Naive thymus-derived CD8-positive, alpha-beta T cell (primary cell): ENCODE data around the gene EFHD1. TPM values are rescaled to one million over a fixed set of nuclear protein-coding genes. Genes with fewer than 3 reads are reported as not detected.
"Not testable (repeated sequence)": the region's sequence is repeated elsewhere in the genome, so short reads cannot be mapped to it uniquely, and the experiment has no call there.

ENCODE experiments used
- ATAC-seq, 2 donors: fragments of 150-1000 bp; cut with Tn5 transposase in 1 of 2; sonication (Bioruptor Pico), chemical (Tn5 transposase) in 1 of 2; 1 replicate in 1 of 2; 2 replicates in 1 of 2; pipeline ENCODE4 v1.10.0; 2021; ENCODE audit warnings: mild to moderate bottlenecking in 2 of 2, moderate library complexity in 2 of 2
- POLR2A ChIA-PET: fragments of 350-600 bp; sonication (Branson Sonifier 250); formaldehyde crosslinking; loops from one replicate; lab custom pipeline; 2021; ENCODE audit warnings: antibody characterized with exemption; lab: Charles Lee
- DNase-seq, 10 donors: peaks; one replicate each; pipeline versions ENCODE4 v3.0.0 to v3.0.0-alpha.2; 2020 to 2022
- H3K27ac Mint-ChIP-seq, 10 donors: one replicate each; pipeline ENCODE4 v1.8.0; 2020 to 2022; ENCODE audit warnings: mild to moderate bottlenecking in 10 of 10, mixed read lengths in 10 of 10, moderate library complexity in 4 of 10, inconsistent platforms in 1 of 10
- H3K27me3 Mint-ChIP-seq, 5 donors: one replicate each; pipeline ENCODE4 v1.8.0; 2021 to 2022; ENCODE audit warnings: mixed read lengths in 5 of 5
- H3K36me3 Mint-ChIP-seq, 3 donors: one replicate each; pipeline ENCODE4 v1.8.0; 2020 to 2022; ENCODE audit warnings: mixed read lengths in 3 of 3, mild to moderate bottlenecking in 2 of 3, inconsistent platforms in 1 of 3
- H3K4me1 Mint-ChIP-seq, 4 donors: one replicate each; pipeline ENCODE4 v1.8.0; 2021 to 2022; ENCODE audit warnings: mixed read lengths in 4 of 4
- H3K4me3 Mint-ChIP-seq, 10 donors: one replicate each; pipeline ENCODE4 v1.8.0; 2020 to 2022; ENCODE audit warnings: mild to moderate bottlenecking in 10 of 10, mixed read lengths in 10 of 10, moderate library complexity in 6 of 10, inconsistent platforms in 1 of 10
- H3K9me3 Mint-ChIP-seq, 9 donors: one replicate each; pipeline ENCODE4 v1.8.0; 2020 to 2022; ENCODE audit warnings: mixed read lengths in 9 of 9, mild to moderate bottlenecking in 3 of 9, inconsistent platforms in 1 of 9, moderate library complexity in 1 of 9
- polyA plus RNA-seq, 3 donors: library from polyadenylated mRNA; unstranded; fragments of 300-500 nt; fragmentation: Illumina TruSeq; gene quantifications; one replicate each; pipeline ENCODE4 v1.2.3, GENCODE V29; 2021
- total RNA-seq, 8 experiments: library from RNA in 2 of 8; stranded (reverse) in 2 of 8; gene quantifications; one replicate each; pipeline ENCODE4 v1.2.3 and lab custom pipeline; 2021 to 2026

The EFHD1 gene
- total and polyA plus RNA-seq, 5 experiments from 2014 or later, result 2.5 to 6.9 (median 4.3) TPM

DNA sequence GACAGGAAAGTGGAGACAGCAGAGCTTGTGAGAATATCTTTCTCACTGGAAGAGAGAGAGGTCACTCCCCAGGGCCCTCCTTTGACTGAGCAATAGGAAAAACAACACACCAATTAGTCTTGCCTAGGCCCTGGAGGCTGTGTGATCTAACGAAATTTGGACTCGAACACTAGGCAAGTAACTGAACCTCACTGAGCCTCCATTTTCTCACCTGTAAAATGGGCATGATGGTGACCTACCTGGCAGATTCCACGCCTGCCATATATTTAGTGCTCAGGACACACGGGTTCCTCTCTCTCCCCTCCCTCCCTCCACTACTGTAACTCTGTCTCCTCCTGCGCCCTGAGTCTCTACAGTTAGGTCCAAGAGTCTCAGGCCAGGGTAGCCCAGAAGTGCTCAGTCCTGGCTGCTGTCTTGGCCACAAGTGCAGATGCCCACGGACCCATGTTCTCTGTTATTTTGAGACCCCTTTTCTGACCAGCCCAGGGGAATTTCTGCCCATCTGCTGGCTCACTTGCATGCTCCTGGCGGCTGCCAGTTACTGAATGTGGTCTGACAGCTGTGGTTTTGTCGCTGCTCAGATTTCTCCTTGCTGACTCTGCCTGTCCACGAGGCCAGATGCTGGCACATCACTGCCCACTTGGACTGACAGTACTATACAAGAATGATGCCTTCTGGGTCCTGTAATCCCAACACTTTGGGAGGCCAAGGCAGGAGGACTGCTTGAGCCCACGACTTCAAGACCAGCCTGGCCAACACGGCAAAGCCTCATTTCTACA, 54.2 kb downstream of the EFHD1 start:
- H3K36me3 Mint-ChIP-seq, result no peaks in the 10 kb centered on the region
- DNase-seq (no peak), ATAC-seq (no peak)
- no peak overlapping the region for H3K27ac Mint-ChIP-seq
- H3K4me3 Mint-ChIP-seq, result no peak overlapping the region
- no peaks in the 10 kb centered on the region for H3K4me1 Mint-ChIP-seq
- peaks cover 0 to 7% (median 0%) of the 10 kb centered on the region in 9 donors for H3K9me3 Mint-ChIP-seq
- POLR2A ChIA-PET, result interaction anchor here (0.7 to 0.9 kb wide), 2 partner anchors 9 to 10 kb away, joined by 3 to 4 read pairs; no protein-coding TSS in a partner anchor
- peaks cover 0 to 1% (median 0%) of the 10 kb centered on the region in 5 donors for H3K27me3 Mint-ChIP-seq

DNA sequence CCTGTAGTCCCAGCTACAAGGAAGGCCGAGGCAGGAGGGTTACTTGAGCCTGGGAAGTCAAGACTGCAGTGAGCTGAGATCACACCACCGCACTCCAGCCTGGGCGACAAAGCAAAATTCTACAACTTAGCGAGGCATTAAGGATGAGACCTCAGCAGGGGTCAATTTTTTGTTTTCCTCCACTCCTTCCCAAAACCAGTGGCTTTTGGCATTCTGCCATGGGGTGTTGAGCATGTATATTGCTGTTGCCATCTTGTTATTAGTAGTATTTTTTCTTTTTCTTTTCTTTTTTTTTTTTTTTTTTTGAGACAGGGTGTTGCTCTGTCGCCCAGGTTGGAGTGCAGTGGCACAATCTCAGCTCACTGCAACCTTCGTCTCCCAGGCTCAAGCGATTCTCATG, 54.8 kb downstream of the EFHD1 start:
- DNase-seq (no peak), ATAC-seq (no peak)
- peaks cover 0 to 7% (median 0%) of the 10 kb centered on the region in 9 donors for H3K9me3 Mint-ChIP-seq
- no peaks in the 10 kb centered on the region for H3K27me3 Mint-ChIP-seq
- H3K4me1 Mint-ChIP-seq, result no peaks in the 10 kb centered on the region
- no peak overlapping the region for H3K4me3 Mint-ChIP-seq
- H3K36me3 Mint-ChIP-seq, result no peaks in the 10 kb centered on the region
- POLR2A ChIA-PET, result interaction anchor here (0.9 kb wide), 1 partner anchor 10 kb away, joined by 4 read pairs; no protein-coding TSS in a partner anchor
- H3K27ac Mint-ChIP-seq, result no peak overlapping the region

DNA sequence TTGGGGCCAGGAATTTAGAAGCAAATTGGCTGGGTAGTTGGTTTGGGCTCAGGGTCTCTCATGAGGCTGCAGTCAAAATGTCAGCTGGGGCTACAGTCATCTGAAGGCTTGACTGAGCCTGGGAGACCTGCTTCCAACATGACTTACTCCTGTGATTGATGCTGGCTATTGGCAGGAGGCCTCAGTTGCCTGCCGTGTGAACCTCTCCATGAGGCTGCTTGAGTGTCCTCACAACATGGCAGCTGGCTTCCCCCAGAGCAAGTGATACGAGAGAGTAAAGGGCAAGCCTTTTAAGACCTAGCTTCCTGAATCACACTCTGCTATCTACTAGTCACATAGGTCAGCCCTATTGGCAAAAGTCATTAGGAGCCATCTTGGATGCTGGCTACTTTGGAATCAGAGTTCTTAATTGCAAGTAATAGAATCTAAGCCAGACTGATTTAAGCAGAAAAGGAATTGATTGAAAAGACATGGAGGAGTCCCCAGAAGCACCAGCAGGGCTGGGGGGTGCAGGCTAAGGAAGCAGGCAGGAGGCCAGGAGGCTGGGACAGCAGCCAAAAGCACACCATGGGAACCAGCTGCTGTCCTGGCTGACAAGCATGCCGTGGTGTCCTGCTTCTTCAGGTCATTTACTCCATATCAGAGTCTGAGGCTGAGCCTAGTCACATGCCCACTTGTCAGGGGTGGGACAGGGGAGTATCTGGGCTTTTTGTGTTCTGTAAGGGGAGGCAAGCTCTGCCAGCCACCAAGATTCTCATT, 55.9 kb downstream of the EFHD1 start:
- Mint-ChIP-seq H3K4me1 (no peaks in the 10 kb centered on the region), H3K36me3 (no peaks in the 10 kb centered on the region), H3K4me3 (no peak overlapping the region), H3K27ac (peak overlapping the region in 1 of 10 donors; percentile 20), H3K9me3 (peaks cover 0 to 8% (median 1%) of the 10 kb centered on the region in 9 donors), H3K27me3 (no peaks in the 10 kb centered on the region)
- ATAC-seq (no peak), DNase-seq (no peak)
- POLR2A ChIA-PET, result no interaction called here

DNA sequence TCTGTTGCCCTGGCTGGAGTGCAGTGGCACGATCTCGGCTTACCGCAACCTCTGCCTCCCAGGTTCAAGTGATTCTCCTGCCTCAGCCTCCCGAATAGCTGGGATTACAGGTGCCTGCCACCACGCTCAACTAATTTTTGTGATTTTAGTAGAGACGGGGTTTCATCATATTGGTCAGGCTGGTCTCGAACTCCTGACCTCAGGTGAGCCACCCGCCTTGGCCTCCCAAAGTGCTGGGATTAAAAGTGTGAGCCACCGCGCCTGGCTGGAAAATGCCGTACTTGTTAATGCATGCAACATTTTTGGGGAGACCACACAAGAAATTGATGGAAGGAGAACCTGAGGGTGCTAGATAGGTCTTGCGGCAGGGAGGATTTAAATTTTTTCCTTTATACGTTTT, 57.7 kb downstream of the EFHD1 start:
- H3K27ac Mint-ChIP-seq, POLR2A ChIA-PET, H3K4me3 Mint-ChIP-seq, DNase-seq, ATAC-seq, H3K27me3 Mint-ChIP-seq, H3K36me3 Mint-ChIP-seq, H3K4me1 Mint-ChIP-seq: not testable (repeated sequence)
- peaks cover 0 to 14% (median 6%) of the 10 kb centered on the region in 9 donors for H3K9me3 Mint-ChIP-seq

DNA sequence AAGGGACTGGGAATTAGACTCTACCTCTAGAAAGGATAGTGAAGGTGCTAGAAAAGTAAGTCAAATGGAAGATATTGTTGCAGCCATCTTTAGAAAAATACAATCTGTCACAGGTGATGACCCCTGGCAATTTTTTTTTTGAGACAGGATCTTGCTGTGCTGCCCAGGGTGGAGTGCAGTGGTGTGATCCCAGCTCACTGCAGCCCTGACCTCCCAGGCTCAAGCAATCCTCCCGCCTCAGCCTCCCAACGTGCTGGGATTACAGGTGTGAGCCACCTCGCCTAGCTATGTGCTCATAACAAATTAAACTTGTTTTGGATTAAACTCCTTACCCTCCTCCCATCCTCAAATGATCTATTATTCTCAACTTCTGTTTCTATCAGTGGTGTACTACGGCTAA, 59.9 kb downstream of the EFHD1 start:
- POLR2A ChIA-PET, result no interaction called here
- H3K27me3 Mint-ChIP-seq, result no peaks in the 10 kb centered on the region

DNA sequence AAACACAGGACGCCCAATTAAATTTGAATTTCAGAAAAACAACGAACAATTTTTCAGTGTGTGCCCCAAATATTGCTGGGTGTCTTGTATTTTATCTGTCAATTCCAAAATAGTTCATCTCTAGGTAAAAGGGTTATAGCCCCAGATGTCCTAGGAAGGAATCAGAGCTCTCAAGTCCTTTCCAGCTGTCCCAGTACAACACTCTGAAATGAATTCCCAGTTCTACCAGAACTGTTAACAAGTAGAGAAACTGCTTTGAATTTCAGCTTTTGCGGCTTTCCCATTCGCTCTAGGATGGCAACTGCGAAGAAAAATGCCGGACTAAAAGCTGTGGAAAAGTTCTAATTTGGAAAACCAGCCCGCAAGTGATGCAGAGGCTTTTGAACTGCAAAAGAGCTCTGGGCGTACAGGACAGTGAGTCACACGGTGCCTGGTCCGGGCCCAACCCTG, 63.2 kb downstream of the EFHD1 start:
- H3K27me3 Mint-ChIP-seq, result no peaks in the 10 kb centered on the region
- peaks cover 21 to 37% (median 33%) of the 10 kb centered on the region in 4 donors for H3K4me1 Mint-ChIP-seq
- DNase-seq (no peak), ATAC-seq (peak; percentile 4 to 7)
- peaks cover 0 to 7% (median 3%) of the 10 kb centered on the region in 3 donors for H3K36me3 Mint-ChIP-seq
- peak overlapping the region; percentile 57 to 94 (median 88) for H3K27ac Mint-ChIP-seq
- peaks cover 0 to 14% (median 4%) of the 10 kb centered on the region in 9 donors for H3K9me3 Mint-ChIP-seq
- H3K4me3 Mint-ChIP-seq, result peak overlapping the region; percentile 73 to 96 (median 86)
- POLR2A ChIA-PET, result interaction anchor here (0.5 to 0.6 kb wide), 2 partner anchors 9 to 21 kb away, joined by 3 read pairs; no protein-coding TSS in a partner anchor

More for the DNA sequence above, 59.9 kb downstream of the EFHD1 start:
- no peak overlapping the region for H3K4me3 Mint-ChIP-seq
- peak overlapping the region in 4 of 10 donors; percentile 8 to 58 (median 28) for H3K27ac Mint-ChIP-seq
- no peak for DNase-seq
- H3K4me1 Mint-ChIP-seq, result peaks cover 1 to 11% (median 7%) of the 10 kb centered on the region in 4 donors
- no peaks in the 10 kb centered on the region for H3K36me3 Mint-ChIP-seq
- ATAC-seq, result no peak
- peaks cover 0 to 14% (median 7%) of the 10 kb centered on the region in 9 donors for H3K9me3 Mint-ChIP-seq

DNA sequence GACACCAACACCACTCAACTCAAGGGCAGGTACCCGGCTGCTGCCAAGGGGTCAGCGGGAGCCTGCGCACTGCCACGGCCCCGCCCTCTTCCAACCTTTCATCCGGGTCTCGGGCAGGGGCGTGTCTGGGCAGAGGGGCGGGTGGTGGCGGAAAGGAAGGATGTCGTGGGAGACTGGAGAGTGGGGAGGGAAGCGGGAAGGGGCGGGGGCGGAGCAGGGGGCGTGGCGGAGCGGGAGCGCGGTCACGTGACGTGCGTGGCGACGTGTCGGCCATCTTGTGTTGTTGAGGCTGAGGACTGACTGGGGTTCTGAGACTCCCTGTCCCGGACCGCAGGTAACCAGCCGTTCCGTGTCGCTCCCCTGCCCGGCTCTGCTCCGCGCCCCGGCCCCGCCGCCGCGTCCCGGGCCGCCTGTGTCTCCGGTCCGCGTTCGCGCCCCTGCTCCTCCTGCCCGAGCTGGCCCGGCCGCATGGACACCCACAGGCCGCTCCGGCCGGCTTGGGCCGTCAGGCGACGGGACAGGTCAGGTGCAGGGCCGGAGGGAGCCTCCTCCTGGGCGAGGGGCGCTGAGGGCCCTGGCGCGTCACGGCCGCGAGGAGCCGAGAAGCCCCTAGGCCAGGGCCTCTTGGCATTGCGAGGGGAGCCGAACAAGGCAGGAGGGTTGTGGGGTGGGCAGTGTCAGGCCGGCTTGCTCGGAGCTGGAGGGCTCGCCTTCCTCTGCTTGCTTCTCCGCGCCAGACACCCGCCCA, 63.8 kb downstream of the EFHD1 start, which contains the start of gene GIGYF2:
GIGYF2 (plus strand) TSS at position 273 of the 748 bp plus-strand sequence. CDS start 37,867 bp downstream, outside the sequence.
- POLR2A ChIA-PET, result interaction anchor here (0.5 to 1.1 kb wide), 4 partner anchors 9 to 20 kb away, joined by 3 to 4 read pairs (median 3); no protein-coding TSS in a partner anchor
- Mint-ChIP-seq H3K27me3 (no peaks in the 10 kb centered on the region), H3K9me3 (peaks cover 0 to 14% (median 4%) of the 10 kb centered on the region in 9 donors), H3K4me3 (peak within 1 kb of the TSS; percentile 88 to 96 (median 92)), H3K36me3 (peaks cover 0 to 8% (median 3%) of the 10 kb centered on the region in 3 donors), H3K27ac (peak within 1 kb of the TSS; percentile 87 to 96 (median 93)), H3K4me1 (peaks cover 22 to 43% (median 35%) of the 10 kb centered on the region in 4 donors)
- DNase-seq, result peak; percentile 78 to 93 (median 86)
- peak; percentile 88 to 91 for ATAC-seq

DNA sequence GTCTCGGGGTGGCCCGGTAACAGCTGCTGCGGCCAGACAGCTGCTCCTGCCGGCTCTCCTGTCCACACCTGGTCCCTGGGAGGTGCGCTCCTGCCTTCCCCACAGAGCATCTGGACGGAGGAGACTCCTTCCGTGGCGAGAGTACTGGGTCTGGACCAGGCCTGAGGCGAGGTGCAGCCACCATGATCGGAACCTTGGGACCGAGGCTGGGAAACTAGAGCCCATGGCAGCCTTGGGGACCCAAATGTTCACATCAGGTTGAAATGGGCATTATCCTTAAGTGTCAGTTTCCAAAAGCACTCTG, 64.4 kb downstream of the EFHD1 start:
- Mint-ChIP-seq H3K4me3 (peak overlapping the region; percentile 88 to 96 (median 92)), H3K36me3 (peaks cover 0 to 12% (median 3%) of the 10 kb centered on the region in 3 donors), H3K27me3 (no peaks in the 10 kb centered on the region), H3K9me3 (peaks cover 0 to 14% (median 4%) of the 10 kb centered on the region in 9 donors), H3K4me1 (peaks cover 22 to 47% (median 37%) of the 10 kb centered on the region in 4 donors), H3K27ac (peak overlapping the region; percentile 87 to 96 (median 92))
- POLR2A ChIA-PET, result interaction anchor here (0.5 to 1.1 kb wide), 2 partner anchors 9 to 10 kb away, joined by 3 to 4 read pairs; no protein-coding TSS in a partner anchor
- ATAC-seq (no peak), DNase-seq (no peak)

DNA sequence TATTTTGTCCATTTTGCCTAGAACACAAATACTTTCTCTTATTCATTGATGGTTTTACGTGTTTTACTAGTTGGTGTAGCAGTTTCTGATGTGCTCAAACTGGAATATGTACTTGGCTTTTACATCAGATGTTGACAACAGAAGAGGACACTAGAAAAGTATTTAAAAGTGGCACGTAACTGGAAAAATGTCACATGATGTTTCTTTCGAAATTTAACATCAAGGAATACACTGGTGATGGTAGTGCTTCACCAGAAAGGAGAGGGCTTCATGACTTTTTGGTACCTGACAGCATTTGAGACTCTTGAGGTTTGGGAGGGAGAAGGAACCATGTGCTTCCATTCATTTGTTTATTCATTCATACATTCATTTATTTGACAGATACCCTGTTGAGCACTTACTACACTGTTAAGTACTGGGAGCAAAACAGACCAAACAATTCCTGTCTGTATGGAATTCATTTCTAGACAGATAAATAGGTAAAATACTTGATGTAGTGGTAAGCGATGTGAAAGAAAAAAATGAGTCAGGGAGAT, 65.2 kb downstream of the EFHD1 start:
- H3K4me1 Mint-ChIP-seq, result peaks cover 22 to 50% (median 41%) of the 10 kb centered on the region in 4 donors
- H3K4me3 Mint-ChIP-seq, result peak overlapping the region; percentile 88 to 96 (median 92)
- H3K27ac Mint-ChIP-seq, result peak overlapping the region in 9 of 10 donors; percentile 58 to 95 (median 88)
- peaks cover 0 to 14% (median 4%) of the 10 kb centered on the region in 9 donors for H3K9me3 Mint-ChIP-seq
- no peak for ATAC-seq
- POLR2A ChIA-PET, result interaction anchor here (0.5 to 1.1 kb wide), 2 partner anchors 10 to 45 kb away, joined by 3 to 5 read pairs; no protein-coding TSS in a partner anchor
- peaks cover 0 to 15% (median 6%) of the 10 kb centered on the region in 3 donors for H3K36me3 Mint-ChIP-seq
- no peak for DNase-seq
- no peaks in the 10 kb centered on the region for H3K27me3 Mint-ChIP-seq

DNA sequence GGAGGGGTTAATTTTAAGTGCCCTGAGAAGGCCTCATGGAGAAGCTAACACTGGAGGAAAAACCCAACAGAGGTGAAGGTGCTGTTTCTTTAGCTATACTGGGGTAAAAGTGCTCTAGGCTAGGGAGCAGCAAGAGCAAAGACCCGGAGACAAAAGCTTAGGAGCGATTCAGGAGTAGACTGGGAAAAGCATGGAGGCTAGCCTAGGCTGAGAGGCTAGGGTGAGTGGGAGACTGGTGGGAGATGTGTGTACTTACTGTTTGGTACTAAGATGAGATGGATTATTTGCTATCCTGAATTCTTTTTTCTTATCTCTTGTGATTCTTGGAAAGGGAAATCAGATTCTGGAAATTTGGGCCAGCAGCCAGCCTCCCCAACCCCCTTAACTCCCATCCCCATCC, 65.7 kb downstream of the EFHD1 start:
- ATAC-seq (no peak), DNase-seq (no peak)
- POLR2A ChIA-PET, result interaction anchor here (0.5 kb wide), 1 partner anchor 45 kb away, joined by 5 read pairs; no protein-coding TSS in a partner anchor
- peaks cover 0 to 20% (median 11%) of the 10 kb centered on the region in 3 donors for H3K36me3 Mint-ChIP-seq
- no peaks in the 10 kb centered on the region for H3K27me3 Mint-ChIP-seq
- peak overlapping the region in 7 of 10 donors; percentile 40 to 93 (median 58) for H3K27ac Mint-ChIP-seq
- peaks cover 25 to 55% (median 46%) of the 10 kb centered on the region in 4 donors for H3K4me1 Mint-ChIP-seq
- H3K4me3 Mint-ChIP-seq, result peak overlapping the region; percentile 8 to 96 (median 92)
- peaks cover 0 to 14% (median 4%) of the 10 kb centered on the region in 9 donors for H3K9me3 Mint-ChIP-seq

DNA sequence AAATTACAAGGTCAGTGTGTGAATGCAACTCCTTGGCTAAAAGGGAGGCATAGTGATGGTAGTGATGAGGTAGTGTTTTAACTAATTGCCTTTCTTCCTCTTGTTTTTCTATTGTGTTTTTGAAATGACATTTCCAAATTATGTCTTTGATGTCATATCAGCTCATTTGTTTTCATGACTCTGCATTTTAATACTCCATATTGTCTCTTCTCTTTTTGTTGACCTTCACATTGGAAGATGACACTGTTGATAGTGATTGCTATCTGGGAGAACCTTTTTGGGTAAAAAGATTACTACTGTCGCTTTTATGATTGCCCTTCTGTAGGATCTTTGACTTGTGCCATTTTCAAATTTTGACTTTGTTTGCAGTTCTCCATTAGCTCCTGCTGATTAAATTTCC, 66.8 kb downstream of the EFHD1 start:
- H3K36me3 Mint-ChIP-seq, result peaks cover 0 to 29% (median 16%) of the 10 kb centered on the region in 3 donors
- no peak for DNase-seq
- H3K4me1 Mint-ChIP-seq, result peaks cover 27 to 60% (median 50%) of the 10 kb centered on the region in 4 donors
- ATAC-seq, result no peak
- H3K27ac Mint-ChIP-seq, result peak overlapping the region in 3 of 10 donors; percentile 3 to 61 (median 12)
- POLR2A ChIA-PET, result interaction anchor here (0.6 kb wide), 1 partner anchor 8 kb away, joined by 3 read pairs; no protein-coding TSS in a partner anchor
- peaks cover 0 to 7% (median 0%) of the 10 kb centered on the region in 9 donors for H3K9me3 Mint-ChIP-seq
- H3K4me3 Mint-ChIP-seq, result peak overlapping the region in 9 of 10 donors; percentile 0 to 96 (median 89)
- no peaks in the 10 kb centered on the region for H3K27me3 Mint-ChIP-seq
